ENCODE results near the gene DYNC1H1.

DYNC1H1 gene

DNA sequence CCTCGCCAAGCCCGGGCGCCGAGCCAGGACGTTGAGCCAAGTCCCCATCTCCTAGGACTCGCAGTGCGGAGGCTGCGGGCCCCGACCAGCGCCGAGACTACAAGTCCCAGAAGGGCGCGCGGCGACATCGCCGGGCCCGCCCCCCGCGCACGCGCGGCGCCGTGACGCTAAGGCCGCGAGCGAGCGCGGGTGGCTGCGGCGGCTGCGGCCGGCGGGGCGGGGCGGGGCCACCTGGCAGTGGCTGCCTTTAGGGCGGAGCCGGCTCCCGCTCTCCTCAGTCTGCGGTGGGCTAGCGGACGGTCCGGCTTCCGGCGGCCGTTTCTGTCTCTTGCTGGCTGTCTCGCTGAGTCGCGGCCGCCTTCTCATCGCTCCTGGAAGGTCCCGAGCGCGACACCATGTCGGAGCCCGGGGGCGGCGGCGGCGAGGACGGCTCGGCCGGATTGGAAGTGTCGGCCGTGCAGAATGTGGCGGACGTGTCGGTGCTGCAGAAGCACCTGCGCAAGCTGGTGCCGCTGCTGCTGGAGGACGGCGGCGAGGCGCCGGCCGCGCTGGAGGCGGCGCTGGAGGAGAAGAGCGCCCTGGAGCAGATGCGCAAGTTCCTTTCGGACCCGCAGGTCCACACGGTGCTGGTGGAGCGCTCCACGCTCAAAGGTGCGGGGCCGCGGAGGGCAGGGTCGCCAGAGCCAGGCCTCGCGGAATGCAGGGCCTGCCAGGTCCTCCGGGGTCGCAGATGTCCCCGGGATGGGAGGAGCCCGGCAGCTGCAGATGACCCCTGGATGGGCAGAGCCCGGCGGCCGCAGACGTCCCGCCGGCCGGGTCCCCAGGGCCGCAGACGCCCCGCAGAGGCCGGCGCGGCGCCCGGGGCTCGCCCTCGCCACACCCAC is at the start of gene DYNC1H1:
DYNC1H1 (plus strand) TSS at position 277 of the 884 bp plus-strand sequence; CDS start at position 396, 119 bp downstream.
- FAIRE-seq: no peak

DNA sequence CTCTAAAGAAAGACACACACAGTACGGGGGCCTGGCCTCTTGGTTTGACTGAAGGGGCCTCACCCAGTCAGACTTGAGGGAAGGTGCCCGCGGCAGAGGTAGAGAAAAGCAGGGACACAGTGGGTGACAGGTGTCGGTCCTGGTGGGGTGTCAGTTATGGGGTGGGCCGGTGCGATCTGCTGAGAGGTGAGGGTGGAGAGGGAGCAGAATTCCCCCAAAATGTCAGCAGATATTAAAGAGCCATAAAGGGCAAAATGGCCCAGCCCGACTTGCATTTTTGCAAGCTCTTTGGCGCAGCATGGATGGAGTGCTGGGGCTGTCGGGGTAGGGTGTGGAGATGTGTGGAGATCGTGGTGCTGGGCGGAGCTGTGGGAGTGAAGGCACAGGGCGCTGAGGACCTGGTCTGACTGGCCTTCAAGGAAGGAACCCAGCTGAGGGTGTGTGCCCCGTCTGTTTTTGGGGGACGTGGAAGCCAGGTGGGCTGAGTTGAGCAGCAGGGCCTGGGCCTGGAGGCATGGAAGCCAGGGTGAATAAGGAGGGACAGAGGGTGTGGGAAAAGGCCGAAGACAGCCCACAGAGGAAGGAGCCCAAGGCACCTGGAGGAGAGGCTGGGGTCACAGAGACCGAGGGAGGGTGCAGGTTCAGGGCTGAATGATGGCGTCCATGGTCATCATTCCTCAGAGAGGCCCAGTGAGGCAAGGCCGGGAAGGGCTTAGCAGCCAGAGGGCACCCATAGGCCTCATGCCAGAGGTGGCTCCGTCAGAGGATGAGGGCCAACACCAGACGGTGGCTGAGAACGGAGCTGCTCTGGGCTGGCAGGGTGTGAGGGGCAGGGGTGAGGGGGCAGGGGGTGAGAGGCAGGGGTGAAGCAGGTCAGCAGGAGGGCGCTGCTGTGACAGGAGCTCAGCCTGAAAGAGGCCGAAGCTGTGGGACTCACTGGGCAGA is 48.2 kb upstream of the DYNC1H1 start:
- FAIRE-seq: no peak

DNA sequence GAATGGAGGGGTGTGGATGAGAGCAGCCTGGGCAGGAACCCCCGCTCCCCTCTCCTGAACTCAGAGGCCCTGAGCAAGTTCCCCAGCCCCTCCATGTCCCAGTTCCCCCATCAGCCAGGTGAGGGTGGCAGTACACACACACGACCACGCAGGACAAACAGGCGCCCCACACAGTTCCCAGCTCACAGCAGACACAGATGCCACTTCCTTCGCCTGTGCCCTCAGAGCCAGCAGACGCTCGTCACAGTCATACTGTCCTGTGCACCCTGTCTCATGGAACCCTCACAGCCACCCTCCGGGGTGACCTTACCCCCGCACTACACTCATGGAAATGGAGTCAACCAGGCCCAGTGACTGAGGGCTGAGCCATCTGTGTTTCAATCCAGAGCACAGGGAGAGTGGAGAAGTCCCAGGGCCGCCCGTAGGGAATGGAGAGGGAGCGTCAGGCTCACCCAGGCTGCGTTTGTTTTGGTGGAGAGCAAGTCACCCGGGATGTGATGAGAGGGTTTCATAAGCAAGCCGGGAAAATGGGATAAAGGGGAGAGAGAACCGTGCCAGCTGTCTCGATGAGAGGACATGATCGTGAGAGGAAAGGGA is 47.5 kb upstream of the DYNC1H1 start:
- FAIRE-seq: no peak

DNA sequence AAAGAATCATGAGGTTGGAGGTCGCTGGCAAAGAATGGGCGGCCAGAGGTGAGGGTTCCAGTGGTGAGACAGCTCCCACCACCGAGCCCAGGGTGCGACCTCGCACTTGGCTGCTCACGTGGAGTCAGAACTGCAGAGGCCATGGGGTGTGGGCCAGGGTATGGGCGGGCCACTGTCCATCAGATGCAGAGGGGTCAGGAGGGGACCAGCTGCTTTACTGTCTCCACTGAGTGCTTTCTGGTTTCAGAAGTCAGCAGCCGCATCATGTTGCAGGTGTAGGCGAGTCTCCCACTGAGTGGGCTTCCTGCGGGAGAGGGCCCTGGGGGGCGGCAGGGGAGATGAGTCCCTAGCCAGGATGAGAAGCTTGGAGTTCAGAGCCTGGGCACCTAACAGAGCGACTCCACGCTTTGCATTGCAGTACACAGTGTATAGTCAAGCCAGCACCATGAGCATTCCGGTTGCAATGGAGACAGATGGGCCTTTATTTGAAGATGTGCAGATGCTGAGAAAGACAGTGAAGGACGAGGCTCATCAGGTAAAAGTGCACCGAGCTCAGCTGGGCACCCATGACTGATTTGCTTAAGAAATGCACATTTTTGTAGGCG is 46.9 kb upstream of the DYNC1H1 start:
- no peak for FAIRE-seq

DNA sequence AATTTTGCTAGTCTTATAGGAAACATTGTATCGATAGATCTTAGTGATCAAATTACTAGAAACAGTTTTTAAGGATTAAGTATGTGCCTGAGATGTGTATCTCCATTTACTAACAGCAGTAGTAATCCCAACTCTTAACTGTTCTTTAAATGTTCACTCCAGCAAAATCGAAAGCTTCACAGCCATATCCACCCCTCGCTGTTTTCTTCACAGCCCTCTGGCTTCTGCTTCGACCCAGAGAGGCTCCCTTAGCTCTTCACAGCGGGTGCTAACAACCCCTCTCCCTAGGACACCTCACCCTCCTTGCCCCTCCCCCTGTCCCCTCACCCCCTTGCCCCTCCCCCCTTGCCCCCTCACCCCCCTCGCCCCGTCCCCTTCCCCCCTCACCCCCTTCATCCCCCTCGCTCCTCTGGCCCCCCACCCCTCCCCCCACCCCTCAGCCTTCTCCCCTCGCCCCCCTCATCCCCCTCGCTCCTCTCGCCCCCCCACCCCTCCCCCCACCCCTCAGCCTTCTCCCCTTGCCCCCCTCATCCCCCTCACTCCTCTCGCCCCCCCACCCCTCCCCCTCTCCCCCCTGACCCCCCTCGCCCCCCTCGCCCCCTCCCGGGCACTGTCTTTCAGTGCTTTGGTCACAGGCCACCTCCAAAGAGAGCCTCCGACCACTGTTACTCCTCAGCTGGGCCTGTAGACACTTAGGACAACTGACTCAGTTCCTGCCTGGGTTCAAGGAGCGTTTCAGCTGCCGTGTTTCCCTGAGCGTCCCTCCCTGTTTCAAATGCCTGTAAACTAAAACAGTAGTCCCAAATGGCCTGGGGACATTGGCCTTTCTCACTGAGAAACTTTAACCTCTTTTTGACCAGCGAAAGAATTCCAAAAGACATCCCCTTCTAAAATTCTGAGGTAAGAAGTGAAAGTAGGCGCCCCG is 46.0 kb upstream of the DYNC1H1 start:
- FAIRE-seq: no peak

DNA sequence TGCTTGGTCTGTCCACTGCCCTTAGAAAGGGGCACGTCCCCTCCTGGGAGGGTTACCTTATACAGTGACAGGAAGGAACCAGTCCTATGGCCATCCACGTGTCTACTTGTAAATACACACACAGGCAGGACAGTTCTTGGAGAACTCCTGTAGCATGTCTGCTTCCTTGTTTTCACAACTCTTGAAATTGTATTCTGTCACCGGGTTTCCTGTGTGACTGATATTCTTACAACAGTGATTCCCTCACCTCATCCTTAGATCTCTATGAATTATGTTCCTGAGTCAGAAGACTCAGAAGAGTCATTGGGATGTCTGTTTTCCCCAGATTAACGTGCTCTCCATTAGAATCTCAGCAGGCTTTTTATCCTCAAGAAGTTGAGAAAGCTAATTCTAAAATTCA is 44.1 kb upstream of the DYNC1H1 start:
- no peak for FAIRE-seq

DNA sequence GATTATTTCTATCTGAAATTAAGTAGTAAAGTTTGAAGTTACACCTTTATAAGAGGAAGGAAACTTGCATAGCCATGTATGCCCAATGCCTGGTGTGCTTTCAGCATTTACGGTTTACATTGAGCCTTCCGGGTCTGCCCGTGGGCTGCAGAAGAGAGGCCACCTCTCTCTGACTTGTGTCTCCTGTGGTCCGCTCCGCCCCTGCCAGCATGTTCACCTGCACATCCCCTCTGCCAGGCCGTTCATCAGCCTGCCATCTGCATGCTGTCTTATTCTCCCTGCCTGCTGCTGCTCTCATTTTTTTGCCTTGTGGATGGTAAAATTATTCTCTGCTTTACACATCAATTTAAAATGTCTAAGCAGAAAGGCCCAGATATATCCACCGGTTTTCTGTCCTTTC is 41.5 kb upstream of the DYNC1H1 start:
- no peak for FAIRE-seq

DNA sequence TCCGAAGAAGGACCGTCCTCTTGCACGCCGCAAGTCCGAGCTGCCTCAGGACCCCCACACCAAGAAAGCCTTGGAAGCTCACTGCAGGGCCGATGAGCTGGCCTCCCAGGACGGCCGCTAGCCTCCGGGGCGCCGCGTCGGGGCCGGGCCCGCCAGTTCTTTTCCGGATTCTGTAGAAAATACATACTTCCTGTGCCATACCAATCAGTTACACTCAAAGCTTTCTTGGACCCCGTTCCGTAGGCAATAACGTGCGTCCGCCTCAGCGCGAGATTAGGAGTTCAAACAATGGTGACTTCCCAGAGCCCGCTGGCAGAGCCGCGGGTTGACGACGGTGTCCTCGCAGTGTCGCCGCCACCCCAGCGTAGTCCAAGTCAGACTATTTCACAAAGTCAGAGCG is 39.2 kb upstream of the DYNC1H1 start:
- no peak for FAIRE-seq

DNA sequence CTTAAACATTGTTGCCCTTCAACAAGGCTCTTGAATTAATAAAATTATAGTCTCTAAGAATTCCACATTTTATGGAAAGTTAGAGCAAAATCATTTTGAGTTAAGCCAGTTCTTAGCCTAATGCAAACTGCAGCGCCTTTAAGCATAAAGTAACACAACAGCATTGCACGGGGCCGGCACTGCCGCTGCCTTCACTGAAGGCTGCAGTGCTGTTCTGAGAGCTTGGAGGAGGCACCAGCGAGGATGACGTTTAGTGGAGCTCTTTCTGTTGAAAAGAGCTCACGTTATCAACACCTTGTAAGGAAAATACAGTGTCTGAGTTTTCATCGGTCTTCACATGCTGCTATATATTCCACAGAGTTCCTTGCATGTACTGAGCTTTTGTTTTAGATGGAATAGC is 38.3 kb upstream of the DYNC1H1 start:
- FAIRE-seq: no peak

DNA sequence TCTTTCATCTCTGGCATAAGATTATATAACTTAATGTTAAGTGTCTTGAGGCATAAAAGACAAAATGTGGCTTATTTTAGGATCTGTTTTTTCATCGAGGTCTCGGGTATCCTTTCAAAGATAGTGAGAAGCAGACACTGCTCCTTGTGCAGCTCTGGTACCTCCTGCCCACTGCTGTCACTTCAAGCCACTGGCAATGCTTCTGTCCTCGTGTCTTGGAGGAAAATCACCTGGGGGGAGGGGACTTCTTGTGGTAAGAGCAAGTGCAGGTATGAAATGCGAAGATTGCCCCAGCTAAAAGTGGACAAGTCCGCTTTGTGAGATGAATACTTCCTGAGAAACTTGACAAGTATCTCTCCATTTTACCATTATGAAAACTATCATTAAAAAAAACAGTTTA is 37.8 kb upstream of the DYNC1H1 start:
- no peak for FAIRE-seq

DNA sequence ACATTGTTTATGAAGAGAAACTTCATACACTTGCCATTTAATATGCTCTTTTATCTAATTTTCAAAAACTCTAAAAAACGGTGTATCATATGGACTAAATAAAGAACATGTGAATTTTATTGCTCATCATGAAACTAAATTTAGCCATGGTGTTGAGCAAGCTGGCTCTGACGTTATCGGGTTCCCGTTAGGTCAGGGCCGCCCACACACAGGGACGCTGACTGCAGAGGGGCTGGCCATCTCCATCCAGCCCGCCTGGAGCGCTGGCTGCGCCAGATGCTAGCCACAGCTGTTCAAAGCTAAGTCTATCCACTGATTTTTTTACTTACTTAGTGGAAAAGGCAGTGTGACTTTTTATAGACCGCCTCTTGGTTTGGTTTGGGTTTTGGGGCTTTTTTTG is 36.5 kb upstream of the DYNC1H1 start:
- no peak for FAIRE-seq

DNA sequence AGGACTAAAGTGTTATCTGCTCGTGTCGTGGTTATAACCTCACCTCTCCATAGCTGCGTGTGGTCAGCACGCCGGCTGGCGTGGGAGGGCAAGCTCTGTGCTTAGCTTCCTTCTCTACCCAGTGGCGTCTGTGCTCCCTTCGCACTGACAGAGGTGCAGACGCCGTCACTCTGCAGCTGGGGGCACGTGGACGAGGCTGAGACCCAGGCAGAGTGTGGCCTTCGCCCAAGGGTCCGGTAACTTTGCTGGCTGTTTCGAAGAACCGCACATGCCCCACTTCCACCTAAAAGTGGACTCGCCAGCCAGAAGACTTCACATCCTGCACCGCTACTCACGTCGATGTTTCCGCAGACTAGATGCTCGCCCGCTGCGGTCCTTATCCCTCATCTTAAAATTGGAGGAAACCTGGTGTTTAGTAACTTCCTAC is 35.9 kb upstream of the DYNC1H1 start:
- FAIRE-seq: no peak

DNA sequence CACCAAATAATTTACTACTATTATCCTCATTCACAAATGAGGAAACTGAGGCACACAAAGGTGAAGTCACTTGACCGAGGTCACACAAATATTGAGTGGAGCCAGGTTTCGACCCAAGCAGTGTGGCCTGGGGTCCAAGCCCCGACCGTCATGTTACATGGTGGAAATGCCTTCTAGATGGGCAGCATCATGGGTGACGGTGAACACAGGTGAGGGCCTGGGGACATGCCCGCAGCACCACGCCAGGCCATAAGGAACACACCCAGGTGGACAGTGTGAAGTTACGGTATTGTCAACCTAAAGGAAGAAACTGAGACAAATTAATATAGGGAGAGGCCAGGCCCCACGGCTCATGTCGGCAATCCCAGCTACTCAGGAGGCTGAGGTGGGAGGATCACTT is 35.3 kb upstream of the DYNC1H1 start:
- no peak for FAIRE-seq

DNA sequence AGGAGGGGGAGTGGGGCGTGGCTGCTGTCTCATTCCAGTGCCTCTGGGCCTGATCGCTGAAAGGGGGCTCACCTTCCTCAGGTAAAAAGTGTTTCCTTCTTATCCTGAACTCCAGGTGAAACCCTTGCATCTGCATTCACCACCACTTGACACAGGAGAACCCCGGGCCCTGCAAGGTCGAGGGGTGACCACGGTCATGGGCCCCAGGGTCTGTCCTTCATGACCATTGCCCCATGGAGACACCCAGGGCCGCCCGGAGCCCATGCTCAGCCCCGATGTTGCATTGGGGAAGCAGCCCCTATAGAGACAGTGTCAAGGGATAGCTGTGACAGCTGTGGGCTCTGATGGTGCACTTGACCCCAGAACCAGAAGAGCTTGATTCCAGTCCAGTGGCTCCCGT is 34.4 kb upstream of the DYNC1H1 start:
- FAIRE-seq: no peak

DNA sequence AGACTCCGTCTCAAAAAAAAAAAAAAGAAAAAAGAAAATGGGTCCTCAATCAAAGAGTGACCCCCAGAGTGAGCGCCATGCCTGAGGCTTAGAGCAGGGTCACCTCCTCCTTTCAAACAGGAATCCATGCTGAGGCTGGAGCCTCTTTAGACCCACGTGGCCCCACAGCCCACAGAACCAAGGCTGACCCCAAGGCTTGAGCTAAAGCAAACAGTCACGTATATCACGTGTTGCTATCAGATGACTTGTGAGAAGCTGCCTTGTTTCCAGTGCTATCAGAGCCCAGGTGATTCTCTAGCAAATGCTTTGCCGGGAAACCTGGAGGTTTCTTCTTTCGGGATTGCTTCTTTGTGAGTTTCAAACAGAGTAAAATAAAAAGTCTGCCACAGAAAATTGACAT is 31.7 kb upstream of the DYNC1H1 start:
- FAIRE-seq: no peak

DNA sequence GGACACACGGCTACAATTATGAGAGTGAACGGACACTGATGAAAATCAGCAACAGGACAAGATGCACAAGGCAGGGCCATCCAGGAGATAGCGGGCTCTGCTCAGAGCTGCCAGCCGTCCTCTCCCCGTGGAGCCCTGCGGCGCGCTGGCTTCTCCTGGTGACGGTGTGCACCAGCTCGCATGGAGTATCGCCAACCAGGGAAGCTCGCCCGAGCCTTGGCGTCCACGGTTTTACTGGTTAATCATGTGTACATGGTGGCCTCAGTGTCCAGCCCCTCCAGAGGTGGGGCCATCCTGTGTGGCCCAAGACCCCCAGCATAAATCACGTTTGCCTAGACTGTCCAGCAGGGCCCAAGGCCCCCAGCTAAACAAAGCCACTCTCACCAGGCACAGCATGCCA is 31.2 kb upstream of the DYNC1H1 start:
- no peak for FAIRE-seq

DNA sequence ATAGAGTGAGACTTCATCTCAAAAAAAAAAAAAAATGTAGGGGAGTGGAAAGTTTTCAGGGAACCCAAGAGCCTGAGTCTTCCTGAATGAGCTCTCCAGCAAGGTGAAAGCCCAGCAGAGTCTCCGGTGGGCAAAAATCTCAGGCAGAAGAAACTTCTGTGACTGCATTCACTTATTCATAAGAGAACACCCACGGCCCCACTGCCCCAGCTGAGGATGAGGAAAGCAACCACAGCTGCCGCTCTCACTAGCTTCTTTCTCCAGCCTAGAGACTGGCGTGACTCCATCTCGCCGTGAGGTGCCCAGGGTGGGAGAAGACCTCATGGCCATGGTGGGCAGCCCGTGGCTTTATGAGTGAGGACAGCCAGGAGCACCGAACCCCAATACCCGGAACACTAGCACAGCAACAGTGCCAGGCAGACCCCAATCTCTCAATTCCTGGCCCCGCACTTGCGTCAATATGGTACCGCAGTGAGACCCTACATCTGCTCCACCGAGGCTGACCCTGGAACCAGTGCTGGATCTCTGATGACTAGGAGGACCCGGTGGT is 29.7 kb upstream of the DYNC1H1 start:
- no peak for FAIRE-seq

DNA sequence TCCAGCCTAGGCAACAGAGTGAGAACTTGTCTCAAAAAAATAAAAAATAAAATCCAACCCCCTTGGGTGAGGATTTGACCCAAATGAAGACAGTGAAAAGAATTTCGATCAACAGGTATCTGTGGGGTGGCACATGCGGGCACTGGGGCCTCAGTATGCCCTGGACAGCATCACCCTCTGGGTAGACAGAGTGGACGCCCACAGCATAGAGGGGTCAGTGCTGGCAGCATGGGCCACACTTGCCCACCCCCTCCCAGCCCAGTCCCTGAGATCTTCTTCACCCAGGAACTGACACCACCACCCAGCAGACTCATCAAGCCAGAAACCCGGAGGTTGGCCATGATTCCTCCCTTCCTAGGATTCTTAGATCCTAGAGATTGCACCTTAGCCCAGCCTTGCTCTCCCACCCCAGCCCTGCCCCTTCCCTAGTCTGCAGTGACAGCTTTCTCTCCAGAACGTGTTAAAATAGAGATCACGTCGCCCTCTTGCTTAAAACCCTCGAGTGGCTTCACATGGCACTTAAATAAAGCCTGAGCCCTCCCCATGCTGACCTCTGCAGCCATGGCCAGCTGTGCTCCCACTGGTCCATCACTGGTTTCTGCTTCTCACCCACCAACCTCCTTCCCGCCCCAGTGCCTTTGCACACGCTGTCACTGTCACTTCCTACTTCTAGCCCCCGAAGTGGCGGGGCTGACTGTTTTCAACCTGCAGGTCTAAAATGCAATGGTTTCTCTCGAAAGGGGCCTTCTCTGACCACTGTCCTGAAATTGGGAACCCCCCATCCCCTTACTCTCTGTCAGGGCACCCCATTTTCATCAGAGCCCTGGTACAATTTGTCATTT is 26.2 kb upstream of the DYNC1H1 start:
- FAIRE-seq: no peak

DNA sequence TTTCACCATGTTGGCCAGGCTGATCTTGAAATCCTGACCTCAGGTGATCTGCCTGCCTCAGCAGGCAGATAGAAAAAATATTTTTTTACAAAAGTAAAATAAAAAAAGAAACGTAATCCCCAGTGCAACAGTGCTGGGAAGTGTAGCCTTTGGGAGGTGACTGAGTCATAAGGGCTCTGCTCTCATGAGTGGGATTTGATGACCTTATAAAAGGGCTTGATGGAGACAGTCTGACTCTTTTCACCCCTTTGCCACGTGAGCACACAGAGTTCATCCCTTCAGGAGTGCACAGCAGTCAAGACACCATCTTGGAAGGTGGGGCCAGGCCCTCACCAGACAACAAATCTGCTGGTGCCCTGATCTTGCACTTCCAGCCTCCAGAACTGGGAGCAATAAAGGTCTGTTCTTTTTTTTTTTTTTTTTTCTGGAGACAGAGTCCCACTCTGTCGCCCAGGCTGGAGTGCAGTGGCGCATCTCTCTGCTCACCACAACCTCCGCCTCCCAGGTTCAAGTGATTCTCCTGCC is 24.7 kb upstream of the DYNC1H1 start:
- no peak for FAIRE-seq

DNA sequence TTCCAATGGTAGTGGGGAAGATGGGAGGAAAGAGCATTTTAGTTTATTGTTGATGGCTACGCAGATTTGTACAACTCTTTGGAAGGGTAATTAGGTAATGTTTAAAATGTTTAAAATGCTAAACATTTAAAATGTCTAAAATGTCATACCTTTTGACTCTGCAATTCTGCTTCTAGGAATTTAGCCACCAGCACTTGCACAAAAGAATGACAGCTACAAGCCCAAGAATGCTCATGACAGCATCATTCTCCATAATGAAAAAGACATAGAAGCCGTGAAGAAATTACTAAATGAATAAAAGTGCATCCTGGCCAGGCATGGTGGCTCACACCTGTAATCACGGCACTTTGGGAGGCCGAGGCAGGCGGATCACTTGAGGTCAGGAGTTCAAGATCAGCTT is 19.9 kb upstream of the DYNC1H1 start:
- no peak for FAIRE-seq

Measured in G401.6 (cell line).